Hindlimb muscle (tissue), 1 donor: ENCODE results near the gene TMIGD2. TPM values are rescaled to one million over a fixed set of nuclear protein-coding genes. Genes with fewer than 3 reads are reported as not detected.

Experiments
- DNase-seq: peaks from one replicate; pipeline ENCODE4 v3.0.0-alpha.2; 2013
- polyA plus RNA-seq: library from polyadenylated mRNA; unstranded; fragments of 120-200 nt; gene quantifications from one replicate; pipeline ENCODE4 v1.2.1, GENCODE V29; 2013; ENCODE audit not compliant: insufficient read length

Gene TMIGD2
- polyA plus RNA-seq, 1 donor, result 0.89 TPM

GRCh38 chr19:4326215-4326836 is 24.1 kb upstream of the TMIGD2 start:
- DNase-seq, result no peak

DNA sequence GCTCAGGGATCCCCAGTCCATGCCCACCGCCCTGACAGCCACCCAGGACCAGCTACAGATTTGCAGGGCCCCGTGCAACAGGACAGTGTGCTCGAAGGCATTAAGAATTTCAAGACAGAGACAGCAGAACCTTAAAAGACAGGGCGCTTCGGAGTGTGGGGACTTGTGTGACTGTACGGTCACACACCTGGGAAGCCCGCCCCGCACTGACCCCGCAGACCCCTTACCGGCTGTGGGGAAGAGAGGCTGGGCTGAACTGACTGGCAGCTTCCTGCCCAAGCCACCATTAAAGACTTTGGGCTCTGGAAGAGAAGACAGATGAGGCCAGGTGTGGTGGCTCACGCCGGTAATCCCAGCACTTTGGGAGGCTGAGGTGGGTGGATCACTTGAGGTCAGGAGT is 22.0 kb upstream of the TMIGD2 start:
- no peak for DNase-seq

DNA sequence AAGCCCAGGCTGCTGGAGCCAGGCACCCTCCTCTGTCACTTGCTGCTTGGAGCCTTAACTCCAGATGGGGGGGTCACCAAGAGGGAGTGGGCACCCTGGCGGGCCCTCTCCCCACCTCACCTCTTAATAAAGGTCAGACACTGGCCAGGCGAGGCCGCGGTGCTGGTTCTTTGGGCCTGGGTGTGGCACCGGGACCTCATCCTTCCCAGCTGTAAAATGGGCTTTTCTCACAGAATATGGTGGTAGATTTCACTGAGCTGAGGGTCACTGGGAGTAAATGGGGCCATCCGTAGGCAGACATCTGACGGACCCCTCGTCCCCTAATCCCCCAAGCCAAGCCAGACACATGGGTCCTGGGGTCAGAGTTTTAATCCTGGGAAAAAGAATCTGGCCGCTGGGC is 21.5 kb upstream of the TMIGD2 start:
- no peak for DNase-seq

DNA sequence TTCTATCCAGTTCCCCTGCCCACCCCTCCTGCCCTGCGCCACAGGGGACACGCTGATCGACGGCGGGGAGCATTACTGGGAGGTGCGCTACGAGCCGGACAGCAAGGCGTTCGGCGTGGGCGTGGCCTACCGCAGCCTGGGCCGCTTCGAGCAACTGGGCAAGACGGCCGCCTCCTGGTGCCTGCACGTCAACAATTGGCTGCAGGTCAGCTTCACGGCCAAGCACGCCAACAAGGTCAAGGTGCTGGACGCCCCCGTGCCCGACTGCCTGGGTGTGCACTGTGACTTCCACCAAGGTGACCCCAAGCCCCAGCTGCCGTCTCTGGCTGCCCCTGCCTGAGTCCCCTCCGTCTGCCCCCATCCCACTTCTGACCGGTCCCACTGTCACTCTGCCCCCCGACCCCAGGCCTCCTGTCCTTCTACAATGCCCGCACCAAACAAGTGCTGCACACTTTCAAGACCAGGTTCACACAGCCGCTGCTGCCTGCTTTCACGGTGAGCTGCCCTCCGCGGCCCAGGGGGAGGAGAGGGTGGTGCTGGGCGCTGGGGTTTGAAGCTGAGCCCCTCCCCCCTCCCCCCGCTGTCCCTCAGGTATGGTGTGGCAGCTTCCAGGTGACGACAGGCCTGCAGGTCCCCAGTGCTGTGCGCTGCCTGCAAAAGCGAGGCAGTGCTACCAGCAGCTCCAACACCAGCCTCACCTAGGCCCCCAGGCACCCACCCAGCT is 20.9 kb upstream of the TMIGD2 start:
- no peak for DNase-seq

- DNase-seq, result no peak
These were observed 18.2 kb upstream of the TMIGD2 start for GRCh38 chr19:4320419-4320818.

DNA sequence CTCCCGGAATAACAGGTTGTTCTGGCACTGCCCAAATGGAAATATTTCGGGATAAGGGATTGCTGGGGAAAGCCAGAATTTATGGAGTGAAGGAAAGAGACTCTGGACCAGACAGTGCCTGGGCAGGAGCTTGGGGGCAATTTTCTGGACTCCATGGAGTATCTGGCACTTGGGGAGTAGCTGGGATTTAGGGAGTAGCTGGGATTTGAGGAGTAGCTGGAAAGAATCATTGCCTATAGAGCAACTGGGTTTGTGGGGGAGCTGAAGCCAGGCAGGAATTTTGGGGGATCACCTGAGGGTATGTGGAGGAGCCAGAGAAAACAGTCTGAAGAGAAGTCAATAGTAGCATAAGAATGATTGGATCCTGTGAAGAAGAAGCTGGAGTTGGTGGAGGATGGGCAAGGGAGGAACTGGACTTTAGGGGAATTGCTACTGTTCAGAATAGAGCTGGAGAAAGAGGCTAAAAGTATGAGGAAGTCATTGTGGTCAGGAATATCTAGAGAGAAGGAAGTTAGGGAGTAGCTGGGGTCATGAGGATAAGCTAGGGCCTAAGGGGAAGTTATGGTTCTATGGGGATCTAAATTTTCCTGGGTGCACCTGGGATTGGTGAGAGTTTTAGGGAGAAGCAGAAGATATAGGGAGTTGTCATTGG is 17.0 kb upstream of the TMIGD2 start:
- DNase-seq, result no peak

DNA sequence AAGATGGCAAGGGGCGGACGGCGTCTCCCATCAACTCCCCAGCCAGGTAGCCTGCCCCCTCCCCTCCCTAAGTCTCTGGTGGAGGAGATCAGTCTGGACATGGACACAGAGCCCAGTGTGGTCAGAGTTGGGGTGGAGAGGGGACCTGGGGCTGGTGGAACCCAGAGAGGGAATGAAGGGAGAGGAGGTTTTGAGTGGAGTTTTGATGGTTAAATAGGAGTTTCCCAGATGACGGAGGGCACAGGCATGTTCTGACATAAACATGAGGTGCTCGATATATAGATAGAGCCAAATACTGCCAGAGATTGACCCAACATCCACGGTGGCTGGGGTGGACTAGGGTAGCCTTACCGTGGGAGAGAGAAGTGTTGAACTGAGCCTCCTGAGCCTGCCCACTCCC is 16.3 kb upstream of the TMIGD2 start:
- no peak for DNase-seq

- no peak for DNase-seq
These were observed 14.8 kb upstream of the TMIGD2 start for GRCh38 chr19:4316956-4317355.

DNA sequence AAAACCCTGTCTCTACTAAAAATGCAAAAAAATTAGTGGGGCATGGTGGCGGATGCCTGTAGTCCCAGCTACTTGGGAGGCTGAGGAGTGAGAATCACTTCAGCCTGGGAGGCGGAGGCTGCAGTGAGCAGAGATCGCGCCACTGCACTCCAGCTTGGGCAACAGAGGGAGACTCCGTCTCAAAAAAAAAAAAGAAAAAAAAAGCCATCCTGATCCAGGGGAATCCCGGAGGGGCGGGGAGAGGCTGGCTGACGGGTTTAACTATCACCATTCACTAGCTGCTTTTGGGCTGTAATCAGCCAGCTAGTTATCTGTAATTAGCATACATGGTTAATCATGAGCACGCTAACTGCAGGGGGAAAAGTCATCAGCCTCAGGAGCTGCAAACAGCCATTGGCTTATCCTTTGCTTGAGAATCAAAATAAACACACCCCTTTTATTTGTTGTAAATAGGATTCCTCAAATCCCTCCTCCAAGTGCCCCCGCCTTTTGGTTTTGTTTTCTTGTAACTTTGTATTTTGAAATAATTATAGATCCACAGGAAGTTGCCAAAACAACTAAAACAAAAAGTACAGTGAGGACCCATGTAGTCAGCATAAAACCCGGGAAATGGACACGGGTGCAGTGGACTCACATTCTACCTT is 11.8 kb upstream of the TMIGD2 start:
- no peak for DNase-seq

DNA sequence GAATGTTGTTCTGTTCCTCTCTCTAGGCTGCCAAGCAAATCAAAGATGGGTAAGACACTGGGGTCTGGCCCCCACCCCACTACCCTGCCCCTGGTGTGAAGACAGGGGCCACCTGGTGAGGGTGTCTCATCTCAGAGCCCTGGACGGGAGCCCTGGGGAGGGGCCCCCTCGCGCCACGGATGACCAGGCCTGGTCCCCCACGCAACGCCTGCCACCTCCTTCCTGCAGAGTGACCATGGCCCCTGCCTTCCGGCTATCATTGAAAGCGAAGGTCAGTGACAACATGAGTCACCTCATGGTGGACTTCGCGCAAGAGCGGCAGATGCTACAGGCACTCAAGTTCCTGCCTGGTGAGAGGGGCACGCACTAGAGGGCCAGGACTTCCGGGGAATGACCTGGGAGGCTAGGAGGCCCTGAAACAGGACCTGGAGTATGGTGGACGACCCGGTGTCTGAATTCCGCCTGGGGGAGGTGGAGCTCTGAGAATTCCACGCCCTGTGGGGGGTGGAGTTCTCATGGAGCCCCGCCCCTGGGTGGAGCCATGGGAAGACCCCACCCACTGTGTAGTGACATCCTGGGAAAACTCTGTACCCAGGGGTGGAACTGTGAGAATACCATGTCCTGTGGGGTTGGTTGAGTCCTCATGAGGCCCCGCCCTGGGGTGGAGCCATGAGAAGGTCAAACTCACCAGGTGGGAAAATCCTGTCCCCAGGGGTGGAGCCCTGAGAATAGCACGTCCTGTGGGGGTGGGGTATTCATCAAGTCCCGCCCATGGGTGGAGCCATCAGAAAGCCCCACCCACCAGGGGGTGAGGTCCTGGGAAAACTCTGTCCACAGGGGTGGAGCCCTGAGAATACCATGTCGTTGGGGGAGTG is 8.3 kb upstream of the TMIGD2 start:
- no peak for DNase-seq

GRCh38 chr19:4305659-4306058 is 3.5 kb upstream of the TMIGD2 start:
- DNase-seq, result no peak

GRCh38 chr19:4305257-4305612 is 3.0 kb upstream of the TMIGD2 start:
- DNase-seq, result no peak

- DNase-seq, result no peak
These were observed 2.5 kb upstream of the TMIGD2 start, which contains the start of gene FSD1 for GRCh38 chr19:4304538-4305256. Gene FSD1 (plus strand): TSS chr19:4304598. CDS start chr19:4304747, 149 bp downstream.

- DNase-seq, result no peak
These were observed 1.8 kb upstream of the TMIGD2 start for GRCh38 chr19:4303819-4304537.

DNA sequence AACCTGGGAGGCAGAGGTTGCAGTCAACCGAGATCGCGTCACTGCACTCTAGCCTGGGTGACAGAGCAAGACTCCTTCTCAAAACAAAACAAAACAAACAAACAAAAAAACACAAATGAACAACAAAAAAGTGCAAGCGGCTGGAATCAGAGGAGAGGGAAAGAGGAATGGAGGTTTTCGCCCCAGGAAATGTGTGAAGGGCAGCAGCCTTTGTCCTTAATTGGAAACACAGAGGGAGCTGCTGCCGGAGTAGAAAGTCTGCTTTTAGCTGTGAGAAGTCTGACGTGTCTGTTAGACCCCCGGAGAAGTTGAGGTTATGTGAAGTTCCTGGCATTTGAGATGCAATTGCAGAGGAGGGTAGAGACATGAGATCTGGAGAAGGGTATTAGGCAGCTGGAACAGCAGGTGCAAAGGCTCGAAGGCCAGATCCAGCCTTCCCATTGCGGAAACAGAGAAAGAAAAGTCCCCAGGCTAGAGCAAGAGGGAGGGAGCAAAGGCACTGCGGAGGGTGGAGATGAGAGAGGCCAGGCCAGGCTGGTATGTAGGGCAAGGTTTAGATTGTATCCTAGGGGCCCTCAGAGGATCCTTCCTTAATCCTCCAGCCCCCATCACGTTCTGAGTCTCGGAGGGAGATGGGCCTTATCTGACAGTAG is 473 bp downstream of the TMIGD2 start:
- no peak for DNase-seq

DNA sequence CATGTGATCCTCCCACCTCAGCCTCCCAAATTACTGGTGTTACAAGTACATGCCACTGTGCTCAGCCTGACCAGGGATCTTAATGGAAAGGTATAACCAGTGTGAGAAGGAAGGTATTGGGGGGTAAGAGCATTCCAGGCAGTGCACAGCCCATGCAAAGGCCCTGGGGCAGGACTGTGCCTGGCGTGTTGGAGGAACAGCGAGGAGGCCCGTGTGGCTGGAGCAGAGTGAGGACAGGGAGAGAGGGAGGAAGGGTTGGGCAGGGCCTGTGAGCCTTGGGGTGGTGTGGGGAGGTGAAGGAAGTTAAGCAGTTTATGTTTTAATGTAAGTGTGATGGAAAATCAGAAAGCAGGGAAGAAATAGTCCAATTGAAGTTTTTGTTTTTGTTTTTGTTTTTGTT is 1.6 kb downstream of the TMIGD2 start:
- DNase-seq, result no peak

- no peak for DNase-seq
These were observed 3.2 kb downstream of the TMIGD2 start for GRCh38 chr19:4298810-4299550.

GRCh38 chr19:4297901-4298809 is 4.0 kb downstream of the TMIGD2 start:
- no peak for DNase-seq
